KMS-11 (cell line): ENCODE measurements around the gene RAB19.

Experiments
- H2AFZ ChIP-seq: fragments of 200-600 bp; sonication (generic); 2 replicates; pipeline ENCODE4 v1.6.1; 2016; ENCODE audit warnings: antibody characterized with exemption, mixed run types, low read depth
- H3K27ac ChIP-seq: fragments of 200-600 bp; sonication (generic); 2 replicates; pipeline ENCODE4 v1.6.1; 2016; ENCODE audit warnings: mild to moderate bottlenecking, mixed run types
- H3K27me3 ChIP-seq: fragments of 200-600 bp; sonication (generic); 2 replicates; pipeline ENCODE4 v1.6.1; 2017; ENCODE audit warnings: mild to moderate bottlenecking, low read depth, mixed run types, moderate library complexity; ENCODE audit not compliant: insufficient read depth
- H3K36me3 ChIP-seq: fragments of 200-600 bp; sonication (generic); 2 replicates; pipeline ENCODE4 v1.6.1; 2017; ENCODE audit warnings: mild to moderate bottlenecking, mixed run types; ENCODE audit not compliant: insufficient read depth
- H3K4me1 ChIP-seq: fragments of 200-600 bp; sonication (generic); 2 replicates; pipeline ENCODE4 v1.6.1; 2016; ENCODE audit warnings: mild to moderate bottlenecking, low read depth, mixed run types; ENCODE audit not compliant: poor library complexity, severe bottlenecking
- H3K4me2 ChIP-seq: fragments of 200-600 bp; sonication (generic); 2 replicates; pipeline ENCODE4 v1.7.0; 2016; ENCODE audit warnings: mild to moderate bottlenecking, mixed run types
- H3K4me3 ChIP-seq: fragments of 200-600 bp; sonication (generic); IDR thresholded peaks from 2 replicates; pipeline ENCODE4 v1.6.1; 2017; ENCODE audit warnings: low read depth, low read length, mixed read lengths; ENCODE audit not compliant: insufficient read depth
- H3K79me2 ChIP-seq: fragments of 200-600 bp; sonication (generic); 2 replicates; pipeline ENCODE4 v1.6.1; 2016; ENCODE audit warnings: low read depth, mixed run types; ENCODE audit not compliant: insufficient read depth
- H3K9ac ChIP-seq: fragments of 200-600 bp; sonication (generic); 2 replicates; pipeline ENCODE4 v1.6.1; 2016; ENCODE audit warnings: mild to moderate bottlenecking, mixed run types
- H4K20me1 ChIP-seq: fragments of 200-600 bp; sonication (generic); 2 replicates; pipeline ENCODE4 v1.6.1; 2016; ENCODE audit warnings: mild to moderate bottlenecking, mixed run types; ENCODE audit not compliant: insufficient read depth
- TF ChIP-seq, protein P1 (sequence below): fragments of 200-600 bp; sonication (generic); conservative IDR thresholded peaks from 2 replicates; pipeline ENCODE4 v1.6.1; 2017; ENCODE audit warnings: low read depth, mild to moderate bottlenecking, antibody characterized with exemption, low read length, moderate library complexity, mixed read lengths

The RAB19 gene

DNA sequence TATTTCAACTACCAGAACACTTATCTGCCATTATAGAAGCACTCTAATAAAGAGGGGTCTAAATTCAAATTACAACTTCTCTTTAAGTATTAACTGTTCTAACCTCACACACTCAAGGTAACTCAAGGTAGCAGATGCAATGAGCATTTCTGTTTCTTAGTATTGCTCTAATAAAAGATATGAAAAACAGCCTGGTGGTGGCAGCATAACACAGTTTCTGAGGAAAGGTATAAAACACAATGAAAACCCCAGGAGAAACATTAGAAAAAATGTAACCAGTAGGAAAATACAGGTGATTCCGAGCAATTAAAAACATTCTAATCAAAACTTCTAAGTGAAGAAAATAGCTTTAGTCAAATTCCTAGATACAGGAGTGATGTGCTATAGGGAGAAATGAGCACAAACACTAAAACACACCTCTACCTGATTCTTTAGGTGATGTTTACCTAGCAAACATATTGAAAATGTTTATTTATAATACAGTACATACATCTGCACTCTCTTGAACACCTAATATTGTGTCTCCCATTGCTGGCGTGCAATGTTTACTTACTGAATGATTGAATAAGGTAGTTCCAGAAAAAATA lies 72.0 kb downstream of the RAB19 start:
- Histone ChIP-seq H3K36me3 (no peaks in the 10 kb centered on the region), H3K79me2 (peaks cover 63% of the 10 kb centered on the region), H3K9ac (no peak overlapping the region), H4K20me1 (peaks cover 25% of the 10 kb centered on the region), H3K4me2 (peak overlapping the region; percentile 87), H3K4me3 (no peak overlapping the region), H3K27me3 (no peaks in the 10 kb centered on the region), H2AFZ (no peak overlapping the region), H3K4me1 (peaks cover 39% of the 10 kb centered on the region), H3K27ac (no peak overlapping the region)
- TF ChIP-seq, protein P1, sequence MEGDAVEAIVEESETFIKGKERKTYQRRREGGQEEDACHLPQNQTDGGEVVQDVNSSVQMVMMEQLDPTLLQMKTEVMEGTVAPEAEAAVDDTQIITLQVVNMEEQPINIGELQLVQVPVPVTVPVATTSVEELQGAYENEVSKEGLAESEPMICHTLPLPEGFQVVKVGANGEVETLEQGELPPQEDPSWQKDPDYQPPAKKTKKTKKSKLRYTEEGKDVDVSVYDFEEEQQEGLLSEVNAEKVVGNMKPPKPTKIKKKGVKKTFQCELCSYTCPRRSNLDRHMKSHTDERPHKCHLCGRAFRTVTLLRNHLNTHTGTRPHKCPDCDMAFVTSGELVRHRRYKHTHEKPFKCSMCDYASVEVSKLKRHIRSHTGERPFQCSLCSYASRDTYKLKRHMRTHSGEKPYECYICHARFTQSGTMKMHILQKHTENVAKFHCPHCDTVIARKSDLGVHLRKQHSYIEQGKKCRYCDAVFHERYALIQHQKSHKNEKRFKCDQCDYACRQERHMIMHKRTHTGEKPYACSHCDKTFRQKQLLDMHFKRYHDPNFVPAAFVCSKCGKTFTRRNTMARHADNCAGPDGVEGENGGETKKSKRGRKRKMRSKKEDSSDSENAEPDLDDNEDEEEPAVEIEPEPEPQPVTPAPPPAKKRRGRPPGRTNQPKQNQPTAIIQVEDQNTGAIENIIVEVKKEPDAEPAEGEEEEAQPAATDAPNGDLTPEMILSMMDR, result peak; percentile 85

DNA sequence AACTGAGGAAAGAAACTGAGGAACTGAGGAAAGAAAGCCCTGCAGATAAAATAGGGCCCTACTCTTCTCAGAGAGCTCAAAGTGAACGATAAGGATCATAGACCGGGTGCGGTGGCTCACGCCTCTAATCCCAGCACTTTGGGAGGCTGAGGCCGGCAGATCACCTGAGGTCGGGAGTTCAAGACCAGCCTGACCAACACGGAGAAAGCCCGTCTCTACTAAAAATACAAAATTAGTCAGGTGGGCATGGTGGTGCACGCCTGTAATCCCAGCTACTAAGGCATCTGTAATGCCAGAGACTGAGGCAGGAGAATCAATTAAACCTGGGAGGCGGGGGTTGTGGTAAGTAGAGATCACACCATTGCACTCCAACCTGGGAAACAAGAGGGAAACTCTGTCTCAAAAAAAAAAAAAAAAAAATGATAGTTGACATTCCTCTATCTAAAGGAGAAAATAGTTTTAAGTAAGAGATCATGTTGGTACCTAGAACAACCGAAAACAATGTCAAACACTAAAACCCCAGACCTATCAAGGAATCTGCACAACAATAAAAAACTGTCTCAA lies 72.9 kb downstream of the RAB19 start:
- H3K27me3 ChIP-seq, result no peaks in the 10 kb centered on the region
- no peak overlapping the region for H3K4me3 ChIP-seq
- H3K36me3 ChIP-seq, result no peaks in the 10 kb centered on the region
- H3K79me2 ChIP-seq, result peaks cover 60% of the 10 kb centered on the region
- TF ChIP-seq, protein P1, result no peak
- H4K20me1 ChIP-seq, result peaks cover 25% of the 10 kb centered on the region
- peak overlapping the region; percentile 14; the same call in 1 of the 2 replicates for H3K9ac ChIP-seq
- H2AFZ ChIP-seq, result no peak overlapping the region
- peaks cover 39% of the 10 kb centered on the region for H3K4me1 ChIP-seq
- H3K27ac ChIP-seq, result peak overlapping the region; percentile 54
- H3K4me2 ChIP-seq, result peak overlapping the region; percentile 87
